NAMALWA (cell line): ENCODE data around the gene DLG5.

Source experiments
- DNase-seq: peaks from one replicate; pipeline ENCODE4 v3.0.0-alpha.2; 2015; ENCODE audit warnings: low spot score

DLG5 gene

GRCh38 chr10:77819210-77820112, 107.1 kb downstream of the DLG5 start:
- no peak for DNase-seq

GRCh38 chr10:77818378-77818777, 108.2 kb downstream of the DLG5 start:
- no peak for DNase-seq

GRCh38 chr10:77817541-77817940, 109.0 kb downstream of the DLG5 start:
- no peak for DNase-seq

GRCh38 chr10:77816311-77816710, 110.2 kb downstream of the DLG5 start:
- DNase-seq: no peak

GRCh38 chr10:77812741-77813140, 113.8 kb downstream of the DLG5 start:
- DNase-seq: no peak

- no peak for DNase-seq
These were observed 114.6 kb downstream of the DLG5 start for GRCh38 chr10:77811831-77812430.

GRCh38 chr10:77810446-77811335, 115.9 kb downstream of the DLG5 start:
- no peak for DNase-seq

- no peak for DNase-seq
These were observed 117.2 kb downstream of the DLG5 start for GRCh38 chr10:77809336-77809735.

GRCh38 chr10:77807706-77808105, 118.8 kb downstream of the DLG5 start:
- DNase-seq: no peak

GRCh38 chr10:77806511-77807157, 119.9 kb downstream of the DLG5 start:
- no peak for DNase-seq

GRCh38 chr10:77805676-77806075, 120.9 kb downstream of the DLG5 start:
- DNase-seq: no peak

- no peak for DNase-seq
These were observed 122.2 kb downstream of the DLG5 start for GRCh38 chr10:77804371-77804770.

- DNase-seq: no peak
These were observed 124.9 kb downstream of the DLG5 start for GRCh38 chr10:77801474-77802161.

- DNase-seq: no peak
These were observed 125.8 kb downstream of the DLG5 start for GRCh38 chr10:77800738-77801266.

- DNase-seq: no peak
These were observed 126.2 kb downstream of the DLG5 start for GRCh38 chr10:77800320-77800719.

GRCh38 chr10:77799352-77799751, 127.2 kb downstream of the DLG5 start:
- DNase-seq: no peak

- no peak for DNase-seq
These were observed 127.6 kb downstream of the DLG5 start for GRCh38 chr10:77798940-77799339.

GRCh38 chr10:77796311-77796915, 130.1 kb downstream of the DLG5 start:
- DNase-seq: no peak

GRCh38 chr10:77795426-77796055, 131.0 kb downstream of the DLG5 start:
- no peak for DNase-seq
